ENCODE measurements around the gene ERRFI1. TPM values are rescaled to one million over a fixed set of nuclear protein-coding genes. Genes with fewer than 3 reads are reported as not detected.

Gene ERRFI1
- total and polyA plus RNA-seq, 10 of the 15 experiments (the other 5 are each of a cell fraction or from before 2014, with no cell fraction given): 0.90 to 6.5 (median 3.1) TPM

GRCh38 chr1:8063298-8064036, 37.4 kb upstream of the ERRFI1 start (continued):
- TF ChIP-seq CUX1 (IDR thresholded peaks at IDR 0.05; ENCODE audit: insufficient replicate concordance, low read depth, low read length) (no peak), SMAD1 (IDR thresholded peaks at IDR 0.05; ENCODE audit: low read depth, partially characterized antibody) (no peak)

GRCh38 chr1:8062861-8063260, 36.8 kb upstream of the ERRFI1 start:
- DNase-seq (ENCODE audit: low read depth, low spot score) (no peak), ATAC-seq (no peak), FAIRE-seq (no peak)
- ChIA-PET RAD21 (ENCODE audit: unreplicated experiment) (no interaction called here), SMC1A (ENCODE audit: uncharacterized antibody, unreplicated experiment) (interaction anchor here (0.8 kb wide), 1 partner anchor 9 kb away, joined by 3 read pairs; no protein-coding TSS in a partner anchor), POLR2A (interaction anchor here (1.0 kb wide), 1 partner anchor 25 kb away, joined by 5 read pairs; no protein-coding TSS in a partner anchor), CTCF (no interaction called here)
- H3K36me3 ChIP-seq (ENCODE audit: control insufficient read depth in 2 of 2, insufficient read depth in 2 of 2, low read length in 1 of 2): no peaks in the 10 kb centered on the region
- no peak overlapping the region for H3K9ac ChIP-seq (ENCODE audit: control insufficient read depth, insufficient read depth, low read length)
- H3K4me3 ChIP-seq: no peak overlapping the region
- no peak overlapping the region for H3K27ac ChIP-seq (ENCODE audit: control insufficient read depth, insufficient read depth)
- no peaks in the 10 kb centered on the region for H3K4me1 ChIP-seq (ENCODE audit: control insufficient read depth, insufficient read depth, low read length)
- H3K9me3 ChIP-seq (replicated peaks; ENCODE audit: control insufficient read depth, insufficient read depth, low read length): no peaks in the 10 kb centered on the region; the same call in 2 of the 3 replicates
- no peak overlapping the region for H2AFZ ChIP-seq (ENCODE audit: control insufficient read depth, low read depth, low read length)
- intact Hi-C loops (cut with micrococcal nuclease; ENCODE audit: unreplicated experiment): no loop called here
- no TSS peak for BruUV-seq (replicated peaks)
- H3K4me2 ChIP-seq (ENCODE audit: control insufficient read depth, insufficient read depth): no peak overlapping the region
- 35% methylated on average over 4 of the region's 4 CpGs for WGBS (ENCODE audit: insufficient coverage, insufficient replicate concordance, low lambda C conversion rate, missing lambda C conversion rate)
- in situ Hi-C loops (cut with MboI): no loop called here
- TF ChIP-seq HDGF (IDR thresholded peaks at IDR 0.05) (no peak), SKIL (IDR thresholded peaks at IDR 0.05; ENCODE audit: low read depth, poor library complexity, severe bottlenecking) (no peak), DPF2 (IDR thresholded peaks at IDR 0.05) (no peak), TAF1 (IDR thresholded peaks at IDR 0.05; ENCODE audit: borderline replicate concordance, low read depth, low read length) (no peak), POLR2AphosphoS5 (IDR thresholded peaks at IDR 0.05; ENCODE audit: low read length) (no peak), ATF2 (IDR thresholded peaks at IDR 0.05; ENCODE audit: low read length) (no peak), EED (IDR thresholded peaks at IDR 0.05; ENCODE audit: low read depth) (no peak)
- no peaks in the 10 kb centered on the region for H3K79me2 ChIP-seq (ENCODE audit: control insufficient read depth, insufficient read depth, low read length)
- no peaks in the 10 kb centered on the region for H4K20me1 ChIP-seq (ENCODE audit: control insufficient read depth, insufficient read depth)
- no peaks in the 10 kb centered on the region for H3K27me3 ChIP-seq (replicated peaks in 1 of 2; ENCODE audit: control insufficient read depth in 2 of 2, insufficient read depth in 2 of 2, low read length in 1 of 2)

All from GM12878 (cell line).